ENCODE results near the gene MYO7A. TPM values are rescaled to one million over a fixed set of nuclear protein-coding genes. Genes with fewer than 3 reads are reported as not detected.

The MYO7A gene
- total RNA-seq, 4 donors from 2014 or later = 2.0 to 18.2 (median 6.6) TPM

DNA sequence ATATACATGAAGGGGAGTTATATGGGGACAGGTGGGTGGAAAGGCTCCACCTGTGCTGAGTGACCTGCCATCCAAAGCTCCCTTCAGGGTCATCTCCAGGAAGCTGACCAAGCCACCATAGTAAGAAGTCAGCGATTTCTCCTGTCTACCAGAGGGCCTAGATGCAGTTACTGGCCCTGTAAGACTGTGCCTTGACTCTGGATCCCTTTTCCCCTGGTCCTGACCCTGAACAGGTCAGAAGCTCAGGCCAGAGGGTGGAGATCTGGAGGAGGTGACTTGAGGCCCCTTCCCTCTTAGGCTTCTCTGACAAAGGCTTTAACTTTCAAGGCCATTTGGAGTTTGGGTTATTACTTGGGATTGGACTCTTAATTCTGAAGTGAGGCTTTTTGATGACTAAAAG, 103.8 kb downstream of the MYO7A start:
- intact Hi-C loops (cut with DNase I; ENCODE audit: low total_unique reads) = no loop called here
- no peak overlapping the region for H3K27ac ChIP-seq
- H3K36me3 ChIP-seq = no peaks in the 10 kb centered on the region
- no peaks in the 10 kb centered on the region for H3K9me3 ChIP-seq
- no peak for TF ChIP-seq POLR2A (IDR thresholded peaks at IDR 0.05)
- TF ChIP-seq, protein P1, sequence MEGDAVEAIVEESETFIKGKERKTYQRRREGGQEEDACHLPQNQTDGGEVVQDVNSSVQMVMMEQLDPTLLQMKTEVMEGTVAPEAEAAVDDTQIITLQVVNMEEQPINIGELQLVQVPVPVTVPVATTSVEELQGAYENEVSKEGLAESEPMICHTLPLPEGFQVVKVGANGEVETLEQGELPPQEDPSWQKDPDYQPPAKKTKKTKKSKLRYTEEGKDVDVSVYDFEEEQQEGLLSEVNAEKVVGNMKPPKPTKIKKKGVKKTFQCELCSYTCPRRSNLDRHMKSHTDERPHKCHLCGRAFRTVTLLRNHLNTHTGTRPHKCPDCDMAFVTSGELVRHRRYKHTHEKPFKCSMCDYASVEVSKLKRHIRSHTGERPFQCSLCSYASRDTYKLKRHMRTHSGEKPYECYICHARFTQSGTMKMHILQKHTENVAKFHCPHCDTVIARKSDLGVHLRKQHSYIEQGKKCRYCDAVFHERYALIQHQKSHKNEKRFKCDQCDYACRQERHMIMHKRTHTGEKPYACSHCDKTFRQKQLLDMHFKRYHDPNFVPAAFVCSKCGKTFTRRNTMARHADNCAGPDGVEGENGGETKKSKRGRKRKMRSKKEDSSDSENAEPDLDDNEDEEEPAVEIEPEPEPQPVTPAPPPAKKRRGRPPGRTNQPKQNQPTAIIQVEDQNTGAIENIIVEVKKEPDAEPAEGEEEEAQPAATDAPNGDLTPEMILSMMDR (IDR thresholded peaks at IDR 0.05) = no peak
- no peak overlapping the region for H3K4me3 ChIP-seq
- H3K4me1 ChIP-seq = no peaks in the 10 kb centered on the region
- no peak for DNase-seq
- no peaks in the 10 kb centered on the region for H3K27me3 ChIP-seq

DNA sequence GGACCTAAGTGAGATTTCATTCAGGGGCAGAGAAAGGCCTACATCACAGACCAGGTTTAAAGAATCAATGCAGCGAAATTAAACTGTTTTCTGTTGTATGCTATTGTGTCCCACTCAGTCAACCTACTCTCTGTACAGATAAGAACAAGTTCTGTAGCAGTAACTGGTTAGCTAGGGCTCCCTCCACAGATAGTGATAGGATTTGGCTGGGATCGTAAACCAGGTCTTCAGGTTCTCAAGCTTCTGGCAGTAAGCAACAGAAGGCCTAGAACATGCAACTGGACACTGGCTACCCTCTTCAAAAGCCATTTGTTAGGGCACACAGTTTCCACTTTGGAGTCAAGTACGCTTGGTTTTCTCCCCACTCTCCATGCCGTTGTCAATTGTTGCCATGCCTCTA, 104.2 kb downstream of the MYO7A start:
- H3K4me1 ChIP-seq = no peaks in the 10 kb centered on the region
- no peaks in the 10 kb centered on the region for H3K36me3 ChIP-seq
- no peak overlapping the region for H3K4me3 ChIP-seq
- H3K9me3 ChIP-seq = no peaks in the 10 kb centered on the region
- no peaks in the 10 kb centered on the region for H3K27me3 ChIP-seq
- H3K27ac ChIP-seq = no peak overlapping the region
- DNase-seq = no peak
- intact Hi-C loops (cut with DNase I; ENCODE audit: low total_unique reads) = no loop called here
- TF ChIP-seq POLR2A (IDR thresholded peaks at IDR 0.05) = no peak
- TF ChIP-seq, protein P1 (IDR thresholded peaks at IDR 0.05) = no peak

DNA sequence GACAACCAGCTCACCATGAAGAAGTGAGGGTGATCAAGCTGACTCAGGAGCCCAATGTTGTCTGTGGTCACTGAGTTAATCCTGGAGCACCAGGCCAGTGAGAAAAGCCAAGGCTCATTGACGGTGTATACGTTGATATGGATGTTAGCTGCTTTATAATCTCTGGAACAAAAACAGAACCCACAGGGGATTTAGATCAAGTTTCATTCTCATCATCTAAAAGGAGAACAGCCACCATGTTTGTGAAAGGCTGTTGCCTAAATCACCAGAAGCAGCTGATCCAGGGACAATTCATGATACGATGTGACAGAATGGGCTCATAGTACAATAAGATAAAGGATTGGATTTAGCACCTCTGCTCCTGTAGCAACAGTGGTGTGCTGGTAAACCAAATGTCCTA, 105.0 kb downstream of the MYO7A start:
- H3K4me1 ChIP-seq = no peaks in the 10 kb centered on the region
- no peak overlapping the region for H3K27ac ChIP-seq
- no peak overlapping the region for H3K4me3 ChIP-seq
- H3K9me3 ChIP-seq = no peaks in the 10 kb centered on the region
- no peaks in the 10 kb centered on the region for H3K27me3 ChIP-seq
- intact Hi-C loops (cut with DNase I; ENCODE audit: low total_unique reads) = no loop called here
- no peak for DNase-seq
- TF ChIP-seq, protein P1 (IDR thresholded peaks at IDR 0.05) = no peak
- TF ChIP-seq POLR2A (IDR thresholded peaks at IDR 0.05) = no peak
- H3K36me3 ChIP-seq = no peaks in the 10 kb centered on the region

DNA sequence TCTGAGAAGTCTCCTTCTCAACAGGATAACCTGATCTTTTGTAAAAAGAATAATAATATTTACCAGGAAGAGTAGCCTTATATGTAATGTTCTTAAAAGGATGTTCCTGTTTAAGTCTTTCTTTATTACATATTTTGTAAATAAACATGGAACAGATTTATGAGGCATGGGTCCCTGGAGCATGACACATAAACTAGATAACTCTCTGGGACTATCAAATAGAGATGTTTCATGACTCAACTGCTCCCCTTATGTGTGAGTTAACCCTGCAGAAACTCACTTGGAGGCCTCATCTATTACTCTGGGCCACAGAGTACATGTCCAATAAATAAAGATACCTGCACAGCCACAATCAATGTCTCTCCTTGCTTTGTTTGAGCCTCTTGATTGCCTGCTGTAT, 108.9 kb downstream of the MYO7A start:
- no peaks in the 10 kb centered on the region for H3K36me3 ChIP-seq
- H3K9me3 ChIP-seq = no peaks in the 10 kb centered on the region
- no peaks in the 10 kb centered on the region for H3K4me1 ChIP-seq
- H3K27me3 ChIP-seq = no peaks in the 10 kb centered on the region
- no peak overlapping the region for H3K4me3 ChIP-seq
- no peak for DNase-seq
- H3K27ac ChIP-seq = no peak overlapping the region
- no peak for TF ChIP-seq POLR2A (IDR thresholded peaks at IDR 0.05)
- TF ChIP-seq, protein P1 (IDR thresholded peaks at IDR 0.05) = no peak
- intact Hi-C loops (cut with DNase I; ENCODE audit: low total_unique reads) = no loop called here

DNA sequence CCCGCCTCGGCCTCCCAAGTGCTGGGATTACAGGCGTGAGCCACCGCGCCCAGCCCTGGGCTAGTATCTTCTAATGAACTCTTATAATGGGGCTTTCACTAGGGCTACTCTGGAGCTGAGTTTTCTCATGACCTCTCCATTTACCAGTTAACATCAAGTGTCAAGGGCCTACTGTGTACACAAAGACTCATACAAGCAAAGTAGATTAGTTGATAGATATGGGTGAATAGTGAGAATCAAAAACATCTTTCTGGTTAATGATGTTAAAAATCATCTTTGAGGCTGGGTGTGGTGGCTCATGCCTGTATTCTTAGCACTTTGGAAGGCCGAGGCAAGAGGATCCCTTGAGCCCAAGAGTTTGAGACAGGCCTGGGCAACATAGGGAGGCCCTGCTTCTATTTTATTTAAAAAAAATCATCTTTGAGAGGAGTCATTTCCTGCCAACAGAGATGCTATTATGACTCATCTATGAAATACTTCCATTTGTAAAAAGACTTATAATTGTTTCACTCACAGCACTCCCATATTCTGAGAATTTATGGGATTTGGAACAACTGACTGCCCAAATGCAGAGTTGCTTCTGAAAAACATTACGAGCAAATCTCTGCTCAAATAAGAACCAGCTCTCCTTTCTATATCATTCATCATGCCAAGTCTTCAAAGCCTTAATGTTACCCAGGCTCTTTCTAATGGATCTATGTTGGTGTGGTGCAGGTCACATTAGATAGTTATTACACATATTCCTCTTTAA, 116.4 kb downstream of the MYO7A start:
- intact Hi-C loops (cut with DNase I; ENCODE audit: low total_unique reads) = no loop called here

More for the DNA sequence above, 116.4 kb downstream of the MYO7A start:
- Histone ChIP-seq H3K9me3 (no peaks in the 10 kb centered on the region), H3K4me3 (no peak overlapping the region), H3K27ac (no peak overlapping the region), H3K27me3 (no peaks in the 10 kb centered on the region), H3K36me3 (no peaks in the 10 kb centered on the region), H3K4me1 (peaks cover 0 to 6% of the 10 kb centered on the region in 2 donors)
- DNase-seq = no peak
- TF ChIP-seq, protein P1 (IDR thresholded peaks at IDR 0.05) = no peak
- TF ChIP-seq POLR2A (IDR thresholded peaks at IDR 0.05) = no peak
